IMR-90 (cell line): Measurements from ENCODE around the gene AFDN. TPM values are rescaled to one million over a fixed set of nuclear protein-coding genes. Genes with fewer than 3 reads are reported as not detected.

Experiments
- ATAC-seq: fragments of 200-7000 bp; cut with Tn5 transposase; 2 replicates; pipeline ENCODE4 v1.9.1; 2020; ENCODE audit warnings: low read depth, mild to moderate bottlenecking, moderate library complexity
- BruUV-seq: library from RNA; stranded (reverse); fragments of 400-500 nt; replicated peaks from 2 replicates; lab custom pipeline; 2021; lab: Mats Ljungman, UMichigan
- CTCF ChIA-PET: fragments of 300-600 bp; formaldehyde crosslinking; extraction: SDS; loops from one replicate; lab custom pipeline; 2021; ENCODE audit warnings: antibody characterized with exemption; lab: Yijun Ruan, JAX
- POLR2A ChIA-PET: fragments of 300-600 bp; sonication (Branson Sonifier 250); formaldehyde crosslinking; loops from one replicate; lab custom pipeline; 2022; ENCODE audit warnings: antibody characterized with exemption; ENCODE audit not compliant: unreplicated experiment; lab: Charles Lee
- DNase-seq: peaks from one replicate; pipeline ENCODE4 v3.0.0; 2013
- H2AFZ ChIP-seq: replicated peaks from 2 replicates; pipeline ENCODE3; 2013; ENCODE audit warnings: low read length, mild to moderate bottlenecking; ENCODE audit not compliant: poor library complexity
- H2AK5ac ChIP-seq: 2 replicates; pipeline ENCODE4 v1.6.1; 2013; ENCODE audit warnings: low read depth, low read length, inconsistent platforms
- H2AK9ac ChIP-seq: replicated peaks from 2 replicates; pipeline ENCODE3; 2013; ENCODE audit warnings: mild to moderate bottlenecking, low read depth, low read length, moderate library complexity; ENCODE audit not compliant: poor library complexity
- H2BK120ac ChIP-seq: 2 replicates; pipeline ENCODE4 v1.6.1; 2013; ENCODE audit warnings: low read depth, low read length, inconsistent platforms
- H2BK15ac ChIP-seq: 3 replicates; pipeline ENCODE4 v1.6.1; 2013; ENCODE audit warnings: low read depth, low read length, inconsistent platforms
- H2BK20ac ChIP-seq: 2 replicates; pipeline ENCODE4 v1.6.1; 2013; ENCODE audit warnings: low read depth, mild to moderate bottlenecking, inconsistent platforms, low read length, moderate library complexity
- H2BK5ac ChIP-seq: 2 replicates; pipeline ENCODE4 v1.6.1; 2013; ENCODE audit warnings: mild to moderate bottlenecking, low read depth, low read length, inconsistent platforms; ENCODE audit not compliant: poor library complexity, severe bottlenecking
- H3K14ac ChIP-seq: replicated peaks from 2 replicates; pipeline ENCODE4 v1.6.1; 2013; ENCODE audit warnings: low read depth, low read length, inconsistent platforms
- H3K18ac ChIP-seq: 2 replicates; pipeline ENCODE4 v1.6.1; 2013; ENCODE audit warnings: low read depth, low read length, control low read depth
- H3K23ac ChIP-seq: 2 replicates; pipeline ENCODE4 v1.6.1; 2013; ENCODE audit warnings: low read depth, low read length, inconsistent platforms
- H3K27ac ChIP-seq: 2 replicates; pipeline ENCODE4 v1.5.1; 2013; ENCODE audit warnings: mild to moderate bottlenecking, control low read depth, low read length; ENCODE audit not compliant: insufficient read depth
- H3K27me3 ChIP-seq: 2 replicates; pipeline ENCODE4 v1.6.1; 2013; ENCODE audit warnings: low read length; ENCODE audit not compliant: control insufficient read depth, insufficient read depth
- H3K36me3 ChIP-seq: 2 replicates; pipeline ENCODE4 v1.6.1; 2013; ENCODE audit warnings: low read length, mixed read lengths; ENCODE audit not compliant: control insufficient read depth, insufficient read depth
- H3K4ac ChIP-seq: 2 replicates; pipeline ENCODE4 v1.6.1; 2013; ENCODE audit warnings: low read depth, low read length, inconsistent platforms
- H3K4me1 ChIP-seq: 2 replicates; pipeline ENCODE4 v1.6.1; 2013; ENCODE audit warnings: low read length, mixed read lengths; ENCODE audit not compliant: control insufficient read depth, insufficient read depth
- H3K4me2 ChIP-seq: 2 replicates; pipeline ENCODE4 v1.6.1; 2013; ENCODE audit warnings: low read depth, mild to moderate bottlenecking, control low read depth, low read length, moderate library complexity
- H3K4me3 ChIP-seq: 2 replicates; pipeline ENCODE4 v1.5.1; 2013; ENCODE audit warnings: low read depth, mild to moderate bottlenecking, control low read depth, low read length, moderate library complexity; ENCODE audit not compliant: insufficient read depth
- H3K56ac ChIP-seq: 2 replicates; pipeline ENCODE4 v1.6.1; 2013; ENCODE audit warnings: low read length, inconsistent platforms; ENCODE audit not compliant: insufficient read depth; ENCODE audit errors: extremely low read depth
- H3K79me1 ChIP-seq, 2 experiments: 2 replicates each; pipeline ENCODE4 v1.6.1; 2013; ENCODE audit warnings: low read length in 2 of 2, inconsistent platforms in 1 of 2, low read depth in 1 of 2
- H3K9ac ChIP-seq: 2 replicates; pipeline ENCODE4 v1.6.1; 2013; ENCODE audit warnings: low read depth, low read length, control low read depth
- H3K9me1 ChIP-seq: 2 replicates; pipeline ENCODE4 v1.6.1; 2013; ENCODE audit warnings: low read length, inconsistent platforms; ENCODE audit not compliant: insufficient read depth
- H3K9me3 ChIP-seq: 2 replicates; pipeline ENCODE4 v1.6.1; 2013; ENCODE audit warnings: low read length; ENCODE audit not compliant: control insufficient read depth, insufficient read depth
- H4K20me1 ChIP-seq: 2 replicates; pipeline ENCODE4 v1.6.1; 2013; ENCODE audit warnings: low read length, inconsistent platforms; ENCODE audit not compliant: insufficient read depth
- H4K5ac ChIP-seq: 2 replicates; pipeline ENCODE4 v1.6.1; 2013; ENCODE audit warnings: mild to moderate bottlenecking, low read depth, low read length, control low read depth
- H4K8ac ChIP-seq, 2 experiments: 2 replicates each; pipeline ENCODE4 v1.6.1; 2013; ENCODE audit warnings: low read depth in 2 of 2, low read length in 2 of 2, control low read depth in 1 of 2, inconsistent platforms in 1 of 2
- H4K91ac ChIP-seq: 2 replicates; pipeline ENCODE4 v1.6.1; 2013; ENCODE audit warnings: low read depth, low read length, inconsistent platforms; ENCODE audit not compliant: insufficient read depth
- CTCF ChIP-seq: conservative IDR thresholded peaks from 2 replicates; pipeline ENCODE4 v1.5.1; 2012; ENCODE audit warnings: mild to moderate bottlenecking, low read depth, low read length, improper control_type of control experiment
- NFE2L2 ChIP-seq: fragments of 150-350 bp; IDR thresholded peaks from 2 replicates; pipeline ENCODE4 v1.6.1; 2016; ENCODE audit warnings: low read depth, mild to moderate bottlenecking, low read length
- WGBS, 2 experiments: methylation state at CpG; one replicate each; pipeline versions ENCODE4 v1.1.5 to v1.1.7; 2013; ENCODE audit warnings: missing lambda C conversion rate in 2 of 2; ENCODE audit not compliant: insufficient read length in 1 of 2; ENCODE audit errors: extremely low coverage in 2 of 2; 5-methylcytosine and 5-hydroxymethylcytosine counted together
- dilution Hi-C: fragments of 300-500 bp; cut with HindIII; formaldehyde crosslinking; loops from one replicate; pipeline ENCODE4 v1.14.3; 2018; ENCODE audit warnings: low sequenced_read_pairs; ENCODE audit not compliant: unreplicated experiment
- in situ Hi-C: fragments of 300-500 bp; cut with MboI; formaldehyde crosslinking; loops from 3 replicates; pipeline ENCODE4 v1.14.3; 2019; ENCODE audit warnings: low sequenced_read_pairs, inconsistent platforms, mixed read lengths
- intact Hi-C: fragments of 100-400 bp; cut with micrococcal nuclease; formaldehyde crosslinking; loops from 2 replicates; pipeline ENCODE4 v1.10.0; 2022
- polyA plus RNA-seq, 3 experiments: library from polyadenylated mRNA; depleted of rRNA; stranded (reverse); fragments of >200 nt; gene quantifications; 2 replicates each; pipeline ENCODE4 v1.2.3, GENCODE V29; 2012; ENCODE audit warnings: low replicate concordance in 1 of 3
- total RNA-seq: library from RNA; depleted of rRNA; stranded (reverse); fragments of >200 nt; gene quantifications from 2 replicates; pipeline ENCODE4 v1.2.3, GENCODE V29; 2012
- TF ChIP-seq, protein P1 (sequence below): fragments of 150-350 bp; IDR thresholded peaks from 2 replicates; pipeline ENCODE4 v1.6.1; 2017; ENCODE audit warnings: mild to moderate bottlenecking, antibody characterized with exemption, low read length, low read depth

Gene AFDN
- total and polyA plus RNA-seq, 2 of the 4 experiments (the other 2 are of a cell fraction): 11.6 to 20.8 TPM

DNA sequence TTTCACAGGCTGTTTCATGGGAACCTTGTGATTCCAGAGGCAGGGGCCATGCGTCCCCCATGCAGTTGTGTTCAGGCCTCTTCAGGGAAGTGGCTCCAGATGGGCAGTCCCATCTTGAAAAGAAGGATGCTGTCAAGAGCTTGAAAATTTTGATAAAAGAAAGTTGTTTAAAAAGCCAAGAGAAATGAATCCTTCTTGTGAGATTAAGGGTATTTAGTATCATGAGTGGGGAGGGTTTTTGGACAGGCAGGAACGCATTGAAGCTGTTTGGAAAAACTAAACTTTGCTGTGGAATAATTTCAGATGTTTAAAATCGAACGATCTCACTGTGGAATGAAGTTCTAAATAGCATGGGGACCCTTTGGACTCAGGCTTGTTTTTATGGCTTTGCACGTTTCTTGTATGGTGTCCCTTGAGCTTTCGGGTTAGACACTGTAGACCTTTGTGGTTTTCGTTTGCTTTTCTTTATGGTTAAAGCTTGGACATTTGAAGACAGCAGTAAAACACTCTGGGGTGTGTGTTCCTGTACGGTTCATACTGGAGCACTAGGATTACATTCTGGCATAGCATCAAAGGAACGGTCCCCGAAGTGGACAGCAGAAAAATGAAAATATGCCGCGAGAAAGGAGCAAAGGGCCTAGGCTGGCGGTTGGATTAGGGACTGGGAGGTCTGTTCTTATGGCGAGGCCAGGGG is 188.9 kb downstream of the AFDN start:
- Histone ChIP-seq H3K36me3 (no peaks in the 10 kb centered on the region), H3K4ac (no peak overlapping the region), H3K9me1 (no peaks in the 10 kb centered on the region), H2BK5ac (no peak overlapping the region), H3K18ac (no peak overlapping the region), H3K9me3 (peaks cover 25% of the 10 kb centered on the region), H2AK9ac (no peak overlapping the region), H3K56ac (no peak overlapping the region), H3K27me3 (peaks cover 12% of the 10 kb centered on the region), H3K79me1 (no peaks in the 10 kb centered on the region), H3K4me3 (no peak overlapping the region), H3K27ac (no peak overlapping the region), H2BK20ac (no peak overlapping the region), H2BK15ac (no peak overlapping the region), H4K91ac (no peak overlapping the region), H2AFZ (no peak overlapping the region), H4K20me1 (no peaks in the 10 kb centered on the region), H3K23ac (no peak overlapping the region), H2AK5ac (no peak overlapping the region), H3K9ac (no peak overlapping the region), H3K14ac (no peak overlapping the region), H3K4me1 (no peaks in the 10 kb centered on the region), H3K4me2 (no peak overlapping the region), H4K5ac (no peak overlapping the region), H4K8ac (no peak overlapping the region), H2BK120ac (no peak overlapping the region)
- ChIA-PET CTCF (no interaction called here), POLR2A (no interaction called here)
- intact Hi-C loops (no loop called here), dilution Hi-C loops (no loop called here), in situ Hi-C loops (no loop called here)
- TF ChIP-seq NFE2L2: no peak
- no peak for TF ChIP-seq CTCF
- TF ChIP-seq, protein P1, sequence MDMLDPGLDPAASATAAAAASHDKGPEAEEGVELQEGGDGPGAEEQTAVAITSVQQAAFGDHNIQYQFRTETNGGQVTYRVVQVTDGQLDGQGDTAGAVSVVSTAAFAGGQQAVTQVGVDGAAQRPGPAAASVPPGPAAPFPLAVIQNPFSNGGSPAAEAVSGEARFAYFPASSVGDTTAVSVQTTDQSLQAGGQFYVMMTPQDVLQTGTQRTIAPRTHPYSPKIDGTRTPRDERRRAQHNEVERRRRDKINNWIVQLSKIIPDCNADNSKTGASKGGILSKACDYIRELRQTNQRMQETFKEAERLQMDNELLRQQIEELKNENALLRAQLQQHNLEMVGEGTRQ: no peak
- ATAC-seq: no peak
- BruUV-seq: no TSS peak
- 41% methylated on average over 9 of the region's 14 CpGs; no CpG with 5 or more reads in 1 of the 2 experiments for WGBS, 2 experiments
- no peak for DNase-seq
